Erythroblast (primary cell): Measurements from ENCODE around the gene DDI1.
"Not testable (repeated sequence)": the region's sequence is repeated elsewhere in the genome, so short reads cannot be mapped to it uniquely, and the experiment has no call there.

Experiments
- DNase-seq, 2 experiments: peaks; one replicate each; lab custom pipeline; 2025; lab: John Stamatoyannopoulos, UW
- GATA1 ChIP-seq: IDR thresholded peaks from 2 replicates; pipeline ENCODE4 v1.6.1; 2011; ENCODE audit warnings: low read depth, mild to moderate bottlenecking, control low read depth, low read length, moderate library complexity
- POLR2A ChIP-seq: IDR thresholded peaks from 2 replicates; pipeline ENCODE4 v1.6.1; 2011; ENCODE audit warnings: mild to moderate bottlenecking, low read length

Gene DDI1

GRCh38 chr11:104009744-104010143 is 26.7 kb upstream of the DDI1 start:
- no peak for DNase-seq
- no peak for TF ChIP-seq POLR2A
- no peak for TF ChIP-seq GATA1

DNA sequence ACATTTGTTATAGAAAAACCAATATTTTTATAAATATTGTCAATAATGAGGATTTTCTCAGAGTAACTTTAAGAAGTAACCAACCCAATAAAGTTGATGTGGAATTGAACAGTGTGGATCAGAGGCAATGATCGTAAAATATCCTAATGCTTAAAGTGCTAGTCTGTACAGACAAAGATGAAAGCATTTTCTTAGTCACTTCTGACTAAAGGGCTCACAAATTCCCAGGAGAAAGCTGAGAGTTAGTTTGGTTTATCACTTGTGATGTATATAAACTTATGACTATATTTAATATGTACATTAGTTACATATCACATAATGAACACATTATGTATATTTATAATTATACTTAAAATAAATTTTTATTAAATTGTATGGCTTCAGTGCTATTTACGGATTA is 25.4 kb upstream of the DDI1 start:
- TF ChIP-seq POLR2A (no peak), GATA1 (no peak)

DNA sequence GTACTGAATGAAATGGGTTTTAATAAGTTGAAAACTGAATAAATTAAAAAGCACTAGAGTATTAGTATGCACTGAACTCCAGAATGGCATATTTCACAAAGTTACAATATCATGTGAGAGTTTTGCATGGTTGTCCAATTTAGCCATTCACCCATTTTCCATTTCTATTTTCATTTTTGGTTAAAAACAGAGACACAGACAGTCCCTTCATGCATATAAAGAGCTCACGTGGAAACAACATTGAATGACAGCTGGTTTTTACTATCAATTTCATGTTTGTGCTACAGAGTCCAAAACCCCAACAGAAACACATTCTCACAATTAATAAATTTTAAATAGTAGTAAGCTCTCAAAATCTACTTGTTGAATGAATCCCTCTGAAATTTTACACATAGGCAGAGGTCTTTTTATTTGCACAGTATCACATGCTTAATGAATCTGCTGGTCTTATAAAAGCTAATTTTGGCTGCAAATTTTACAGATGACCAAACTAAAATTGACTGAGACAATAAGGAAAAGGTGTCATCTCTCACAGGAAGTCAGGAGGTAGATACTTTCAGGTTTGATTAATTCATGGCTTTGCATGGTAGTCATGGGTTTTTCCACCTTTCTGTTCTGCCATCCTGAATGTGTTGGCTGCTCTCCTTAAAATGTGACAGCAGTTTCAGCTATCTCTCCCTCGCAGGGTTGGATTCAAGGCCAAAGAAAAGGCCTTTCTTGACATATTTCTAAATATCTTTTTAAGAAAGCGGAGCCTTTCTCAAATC is 20.6 kb upstream of the DDI1 start:
- no peak for DNase-seq

More for the DNA sequence above, 25.4 kb upstream of the DDI1 start:
- no peak for DNase-seq

DNA sequence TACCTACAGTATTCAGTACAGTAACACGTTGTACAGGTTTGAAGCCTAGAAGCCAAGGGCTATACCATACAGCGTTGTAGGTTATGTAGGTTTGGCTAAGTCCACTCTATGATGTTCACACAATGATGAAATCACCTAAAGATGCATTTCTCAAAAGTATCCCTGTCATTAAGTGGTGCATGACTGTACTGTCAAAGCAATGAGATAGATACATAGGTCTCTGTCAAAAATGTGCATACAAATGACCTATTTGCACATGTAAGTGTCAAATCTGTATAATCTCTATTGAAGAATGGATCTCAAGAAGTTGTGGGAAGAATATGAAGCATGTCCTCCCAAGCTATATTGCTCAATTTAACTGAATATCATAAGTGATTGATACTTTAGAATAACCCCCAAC is 11.9 kb upstream of the DDI1 start:
- TF ChIP-seq POLR2A, result no peak
- no peak for TF ChIP-seq GATA1
- no peak for DNase-seq

More for the DNA sequence above, 20.6 kb upstream of the DDI1 start:
- TF ChIP-seq POLR2A, result no peak
- TF ChIP-seq GATA1, result no peak

DNA sequence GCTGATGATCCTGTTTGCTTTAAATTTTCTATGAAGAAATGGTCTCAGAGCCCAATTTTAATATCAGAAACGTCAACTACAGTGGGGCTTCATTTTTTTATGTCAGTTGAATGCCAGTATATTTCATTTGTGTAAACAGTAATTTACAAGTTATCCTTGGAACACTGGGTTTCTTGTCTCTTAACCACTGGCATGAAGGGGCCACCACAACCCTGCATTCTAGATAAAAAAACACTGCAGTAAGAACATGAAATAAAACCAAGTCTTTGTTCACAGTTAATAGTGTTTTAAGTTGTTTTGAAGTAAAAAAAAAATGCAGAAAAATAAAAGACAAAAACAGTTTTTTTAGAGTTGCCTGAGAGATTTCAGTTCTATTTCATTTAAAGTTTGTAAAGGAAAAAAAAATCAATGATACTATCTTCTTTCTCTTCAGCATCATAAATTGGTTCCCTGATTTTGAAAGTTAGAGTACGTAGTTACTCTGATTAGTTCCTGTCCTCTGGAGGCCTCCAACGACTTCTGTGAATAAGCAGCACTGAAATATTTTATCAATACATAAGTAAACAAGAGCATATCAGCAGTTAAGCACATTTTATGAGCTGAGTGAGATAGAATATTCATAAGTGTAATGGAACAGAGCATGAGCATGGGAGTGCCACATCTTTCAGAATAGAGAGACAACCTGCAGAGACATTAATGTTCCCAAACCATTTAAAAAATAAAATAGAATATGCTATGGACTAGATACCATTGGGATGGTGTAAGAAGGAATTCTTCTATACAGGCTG is 7.8 kb upstream of the DDI1 start:
- no peak for DNase-seq
- TF ChIP-seq POLR2A, result no peak
- TF ChIP-seq GATA1, result no peak

- TF ChIP-seq POLR2A (no peak), GATA1 (no peak)
- no peak for DNase-seq
Observed at GRCh38 chr11:104033134-104033533, 3.3 kb upstream of the DDI1 start.

GRCh38 chr11:104033561-104033960 is 2.9 kb upstream of the DDI1 start:
- no peak for DNase-seq
- TF ChIP-seq GATA1 (no peak), POLR2A (no peak)

DNA sequence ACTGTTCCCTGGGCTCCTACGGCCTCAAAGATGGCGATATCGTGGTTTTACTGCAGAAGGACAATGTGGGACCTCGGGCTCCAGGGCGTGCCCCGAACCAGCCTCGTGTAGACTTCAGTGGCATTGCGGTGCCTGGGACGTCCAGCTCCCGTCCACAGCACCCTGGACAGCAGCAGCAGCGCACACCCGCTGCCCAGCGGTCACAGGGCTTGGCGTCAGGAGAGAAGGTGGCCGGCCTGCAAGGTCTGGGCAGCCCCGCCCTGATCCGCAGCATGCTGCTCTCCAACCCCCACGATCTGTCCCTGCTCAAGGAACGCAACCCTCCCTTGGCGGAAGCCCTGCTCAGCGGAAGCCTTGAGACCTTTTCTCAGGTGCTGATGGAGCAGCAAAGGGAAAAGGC is 555 bp downstream of the DDI1 start:
- no peak for DNase-seq

DNA sequence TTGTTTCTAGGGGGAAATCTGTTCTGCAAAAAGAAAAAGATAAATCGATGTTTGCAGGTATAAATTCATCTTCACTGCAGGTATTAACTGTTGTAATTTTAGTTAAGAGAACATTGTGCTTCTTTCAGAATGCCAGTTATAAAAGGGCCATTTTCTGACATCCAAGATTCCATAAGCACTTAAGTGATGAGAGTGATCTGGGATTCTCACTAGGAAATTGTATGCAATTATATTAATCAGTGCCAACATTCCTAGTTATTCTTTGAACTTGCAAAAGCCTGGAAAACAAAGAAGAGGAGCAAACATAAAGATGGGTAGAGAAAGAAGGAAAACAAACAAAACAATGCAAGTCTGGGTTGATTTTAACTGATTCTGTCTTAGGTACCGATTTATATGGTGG is 5.4 kb downstream of the DDI1 start:
- TF ChIP-seq POLR2A, result no peak
- TF ChIP-seq GATA1, result no peak
- no peak for DNase-seq

More for the DNA sequence above, 555 bp downstream of the DDI1 start:
- no peak for TF ChIP-seq POLR2A
- no peak for TF ChIP-seq GATA1

DNA sequence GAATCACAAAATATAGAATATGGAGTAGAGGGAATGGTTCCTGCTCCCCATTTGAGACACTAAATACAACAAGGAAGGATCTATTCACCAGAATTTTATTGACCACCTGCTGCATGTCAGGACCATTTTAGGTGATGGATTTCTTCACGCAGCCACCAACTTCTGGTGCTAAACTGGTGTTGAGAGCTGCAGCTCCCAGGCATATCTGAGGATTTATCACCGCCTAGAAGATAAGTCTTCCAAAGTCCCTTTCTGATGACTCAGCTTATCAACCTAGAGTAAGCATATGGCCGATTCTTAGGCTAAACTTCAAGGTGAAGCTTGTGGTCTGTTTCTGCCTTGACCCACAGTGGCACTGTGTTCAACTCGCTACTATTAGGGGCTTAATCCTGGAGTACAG is 6.7 kb downstream of the DDI1 start:
- TF ChIP-seq GATA1 (no peak), POLR2A (no peak)
- DNase-seq, result no peak

DNA sequence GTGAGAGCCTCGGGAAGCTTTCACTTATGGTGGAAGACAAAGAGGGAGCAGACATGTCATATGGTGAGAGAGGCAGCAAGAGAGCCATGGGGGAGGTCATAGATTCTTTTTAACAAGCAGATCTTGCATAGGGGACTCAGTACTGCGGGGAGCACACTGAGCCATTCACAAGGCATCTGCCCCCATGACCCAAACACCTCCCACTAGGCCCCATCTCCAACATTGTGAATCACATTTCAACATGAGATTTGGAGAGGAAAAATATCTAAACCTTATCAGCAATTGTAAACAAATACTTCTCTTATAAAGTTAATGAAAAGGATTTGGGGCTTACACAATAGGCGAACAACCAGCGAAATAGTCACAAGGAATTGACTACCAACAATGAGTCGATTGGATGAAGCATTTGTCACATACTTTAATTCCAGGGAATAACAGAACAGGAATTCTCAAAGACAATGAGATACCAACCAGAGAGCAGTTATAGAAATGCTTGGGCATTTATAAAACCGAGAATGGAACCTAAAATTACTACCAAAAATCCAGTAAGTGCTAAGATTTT is 7.3 kb downstream of the DDI1 start:
- DNase-seq, result no peak
- TF ChIP-seq GATA1, result no peak
- TF ChIP-seq POLR2A, result no peak

GRCh38 chr11:104046331-104046730 is 9.9 kb downstream of the DDI1 start:
- TF ChIP-seq GATA1, result no peak
- TF ChIP-seq POLR2A, result no peak
- no peak for DNase-seq

DNA sequence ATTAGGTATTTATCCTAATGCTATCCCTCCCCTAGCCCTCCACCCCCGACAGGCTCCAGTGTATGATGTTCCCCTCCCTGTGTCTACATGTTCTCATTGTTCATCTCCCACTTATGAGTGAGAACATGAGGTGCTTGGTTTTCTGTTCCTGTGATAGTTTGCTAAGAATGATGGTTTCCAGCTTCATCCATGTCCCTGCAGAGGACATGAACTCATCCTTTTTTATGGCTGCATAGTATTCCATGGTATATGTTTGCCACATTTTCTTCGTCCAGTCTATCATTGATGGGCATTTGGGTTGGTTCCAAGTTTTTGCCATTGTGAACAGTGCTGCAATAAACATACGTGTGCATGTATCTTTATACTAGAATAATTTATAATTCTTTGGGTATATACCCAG is 10.4 kb downstream of the DDI1 start:
- DNase-seq, result not testable (repeated sequence)

- TF ChIP-seq GATA1 (no peak), POLR2A (no peak)
- DNase-seq, result no peak
Observed at GRCh38 chr11:104049116-104049515, 12.7 kb downstream of the DDI1 start.
